HG03565 (cell line): ENCODE data around the gene THBS3.
"Not testable (repeated sequence)": the region's sequence is repeated elsewhere in the genome, so short reads cannot be mapped to it uniquely, and the experiment has no call there.

Experiments
- ATAC-seq: cut with Tn5 transposase; IDR thresholded peaks from one replicate; pipeline ENCODE4 v1.9.1; 2021; ENCODE audit warnings: mild to moderate bottlenecking, moderate library complexity; ENCODE audit not compliant: unreplicated experiment

Gene THBS3

DNA sequence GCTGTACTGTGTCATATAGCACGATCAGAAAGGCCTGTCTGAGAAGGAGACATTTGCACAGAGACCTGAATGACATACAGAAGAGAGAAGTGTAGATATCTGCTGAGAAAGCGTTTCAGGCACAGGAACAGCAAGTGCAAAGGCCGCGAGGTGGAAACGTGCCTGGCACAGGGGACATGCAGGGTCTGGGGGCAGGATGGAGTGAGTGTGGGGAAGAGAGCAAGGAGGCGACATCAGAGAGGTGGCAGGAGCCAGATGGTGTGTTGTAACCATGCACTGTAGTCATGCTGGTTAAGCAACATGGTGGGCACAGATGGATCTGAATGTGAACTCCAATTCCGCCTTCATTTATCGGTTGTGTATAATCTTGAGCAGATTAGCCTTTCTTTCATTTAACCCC, 47.6 kb downstream of the THBS3 start:
- ATAC-seq = no peak

DNA sequence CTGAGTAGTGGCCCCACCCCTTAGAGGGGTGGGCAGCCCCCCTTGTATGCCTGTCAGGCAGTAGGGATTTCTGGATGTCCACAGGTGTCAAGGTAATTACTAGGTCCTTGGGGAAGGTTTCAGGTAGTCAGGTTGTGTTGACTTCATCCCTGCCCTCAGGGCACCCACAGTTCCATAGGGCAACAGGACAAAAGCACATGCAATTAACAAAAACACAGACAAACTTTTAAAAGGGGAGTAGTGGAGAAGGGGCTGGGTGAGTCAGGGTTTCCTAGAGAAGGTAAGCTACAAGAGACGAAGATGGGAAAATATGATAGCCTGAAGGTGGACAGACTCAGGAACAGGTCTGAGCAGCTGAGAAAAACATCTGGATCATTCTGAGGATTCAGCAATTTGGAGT, 48.7 kb downstream of the THBS3 start:
- ATAC-seq = no peak

DNA sequence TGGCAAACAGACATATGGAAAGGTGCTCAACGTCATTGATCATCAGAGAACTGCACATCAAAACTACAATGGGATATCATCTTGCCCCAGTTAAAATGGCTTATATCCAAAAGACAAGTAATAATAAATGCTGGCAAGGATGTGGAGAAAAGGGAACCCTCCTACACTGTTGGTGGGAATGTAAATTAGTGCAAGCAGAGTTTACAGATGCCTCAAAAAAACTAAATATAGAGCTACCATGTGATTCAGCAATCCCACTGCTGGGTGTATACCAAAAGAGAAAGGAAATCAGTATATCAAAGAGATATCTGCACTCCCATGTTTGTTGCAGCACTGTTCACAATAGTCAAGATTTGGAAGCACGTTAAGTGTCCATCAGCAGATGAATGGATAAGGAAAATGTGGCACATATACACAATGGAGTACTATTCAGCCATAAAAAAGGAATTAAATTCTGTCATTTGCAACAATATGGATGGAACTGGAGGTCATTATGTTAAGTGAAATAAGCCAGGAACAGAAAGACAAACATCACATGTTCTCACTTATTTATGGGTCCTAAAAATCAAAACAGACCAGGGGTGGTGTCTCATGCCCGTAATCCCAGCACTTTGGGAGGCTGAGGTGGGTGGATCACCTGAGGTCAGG, 51.6 kb downstream of the THBS3 start:
- not testable (repeated sequence) for ATAC-seq
